CD8-positive, alpha-beta memory T cell (primary cell): Measurements from ENCODE around the gene MRPL14. TPM values are rescaled to one million over a fixed set of nuclear protein-coding genes. Genes with fewer than 3 reads are reported as not detected.

Experiments
- CTCF ChIA-PET: fragments of 350-600 bp; sonication (Branson Sonifier 250); formaldehyde crosslinking; loops from one replicate; lab custom pipeline; 2021; ENCODE audit warnings: antibody characterized with exemption; lab: Charles Lee
- POLR2A ChIA-PET: fragments of 350-600 bp; sonication (Branson Sonifier 250); formaldehyde crosslinking; loops from one replicate; lab custom pipeline; 2021; ENCODE audit warnings: antibody characterized with exemption; lab: Charles Lee
- DNase-seq, 5 donors: peaks; one replicate each; pipeline versions ENCODE4 v3.0.0 to v3.0.0-alpha.2; 2020 to 2022; ENCODE audit warnings: mixed read lengths in 1 of 5
- H3K27ac ChIP-seq: one replicate; pipeline ENCODE4 v1.7.0; 2013; ENCODE audit warnings: low read depth, mild to moderate bottlenecking, low read length, moderate library complexity
- H3K27me3 ChIP-seq: 2 replicates; pipeline ENCODE4 v1.7.0; 2013; ENCODE audit warnings: low read length, mild to moderate bottlenecking; ENCODE audit not compliant: insufficient read depth, poor library complexity, severe bottlenecking
- H3K36me3 ChIP-seq: 2 replicates; pipeline ENCODE4 v1.7.0; 2013; ENCODE audit warnings: mild to moderate bottlenecking, low read length, moderate library complexity; ENCODE audit not compliant: insufficient read depth
- H3K4me1 ChIP-seq: 2 replicates; pipeline ENCODE4 v1.7.0; 2013; ENCODE audit warnings: mild to moderate bottlenecking, low read length, moderate library complexity; ENCODE audit not compliant: insufficient read depth
- H3K4me3 ChIP-seq: 2 replicates; pipeline ENCODE4 v1.7.0; 2013; ENCODE audit warnings: mild to moderate bottlenecking, low read length
- H3K9me3 ChIP-seq: 2 replicates; pipeline ENCODE4 v1.7.0; 2013; ENCODE audit warnings: mild to moderate bottlenecking, low read length
- H3K27ac Mint-ChIP-seq, 8 donors: one replicate each; pipeline ENCODE4 v1.8.0; 2020 to 2021; ENCODE audit warnings: mixed read lengths in 8 of 8, mild to moderate bottlenecking in 6 of 8, inconsistent platforms in 3 of 8, moderate library complexity in 3 of 8
- H3K27me3 Mint-ChIP-seq, 2 donors: one replicate each; pipeline ENCODE4 v1.8.0; 2020 to 2021; ENCODE audit warnings: mixed read lengths in 2 of 2, mild to moderate bottlenecking in 1 of 2, moderate library complexity in 1 of 2
- H3K36me3 Mint-ChIP-seq, 3 donors: one replicate each; pipeline ENCODE4 v1.8.0; 2020 to 2021; ENCODE audit warnings: mixed read lengths in 3 of 3, inconsistent platforms in 1 of 3, mild to moderate bottlenecking in 1 of 3
- H3K4me1 Mint-ChIP-seq, 3 donors: one replicate each; pipeline ENCODE4 v1.8.0; 2020 to 2021; ENCODE audit warnings: mixed read lengths in 3 of 3, inconsistent platforms in 1 of 3, mild to moderate bottlenecking in 1 of 3
- H3K4me3 Mint-ChIP-seq, 7 donors: one replicate each; pipeline ENCODE4 v1.8.0; 2020 to 2021; ENCODE audit warnings: mixed read lengths in 7 of 7, mild to moderate bottlenecking in 6 of 7, moderate library complexity in 4 of 7, inconsistent platforms in 2 of 7
- H3K9me3 Mint-ChIP-seq, 5 donors: one replicate each; pipeline ENCODE4 v1.8.0; 2020 to 2022; ENCODE audit warnings: mixed read lengths in 5 of 5, mild to moderate bottlenecking in 3 of 5, moderate library complexity in 2 of 5, inconsistent platforms in 1 of 5
- polyA plus RNA-seq: library from polyadenylated mRNA; unstranded; fragments of 300-500 nt; fragmentation: Illumina TruSeq; gene quantifications from one replicate; pipeline ENCODE4 v1.2.3, GENCODE V29; 2021
- total RNA-seq, 2 experiments: library from RNA; stranded (reverse); gene quantifications; one replicate each; pipeline ENCODE4 v1.2.3, GENCODE V29; 2021

Gene MRPL14
- total and polyA plus RNA-seq, 3 experiments from 2014 or later, result 48.5 to 108 (median 48.7) TPM

DNA sequence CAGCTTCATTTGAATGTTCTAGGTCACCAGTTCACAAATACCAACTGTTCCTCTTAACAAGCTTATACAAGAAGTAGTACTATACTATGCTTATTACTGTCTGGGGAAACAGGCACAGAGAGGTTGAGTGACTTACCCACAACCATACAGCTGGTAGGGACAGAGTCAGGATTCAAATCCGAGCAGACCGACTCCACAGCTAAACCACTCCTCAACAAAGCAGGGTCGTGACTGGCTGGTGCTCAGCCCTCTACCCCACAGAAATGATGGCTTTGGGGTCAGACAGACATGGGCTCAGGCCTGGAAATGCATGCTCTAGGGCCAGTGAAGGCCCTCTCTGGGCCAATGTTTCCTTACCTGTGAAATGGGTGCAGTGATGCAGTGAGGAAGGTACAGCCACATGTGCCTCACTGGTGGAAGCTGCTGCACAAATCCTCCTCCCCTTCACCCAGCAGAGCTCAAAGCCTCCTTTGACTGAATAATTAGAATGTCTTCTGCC, 63.6 kb downstream of the MRPL14 start:
- DNase-seq, result no peak
- CTCF ChIA-PET, result interaction anchor here (1.0 to 2.5 kb wide), 3 partner anchors 10 to 294 kb away, joined by 3 to 9 read pairs (median 3); partner anchors contain the start of gene VEGFA
- peak overlapping the region; percentile 86 for H3K27ac ChIP-seq
- no peaks in the 10 kb centered on the region for H3K4me1 ChIP-seq
- peaks cover 2 to 12% of the 10 kb centered on the region in 2 donors for H3K27me3 Mint-ChIP-seq
- H3K27ac Mint-ChIP-seq, result no peak overlapping the region
- peaks cover 0 to 3% (median 0%) of the 10 kb centered on the region in 5 donors for H3K9me3 Mint-ChIP-seq
- H3K4me3 Mint-ChIP-seq, result no peak overlapping the region
- no peak overlapping the region for H3K4me3 ChIP-seq
- POLR2A ChIA-PET, result no interaction called here
- no peaks in the 10 kb centered on the region for H3K36me3 Mint-ChIP-seq
- no peaks in the 10 kb centered on the region for H3K9me3 ChIP-seq
- no peaks in the 10 kb centered on the region for H3K36me3 ChIP-seq
- H3K4me1 Mint-ChIP-seq, result no peaks in the 10 kb centered on the region
- no peaks in the 10 kb centered on the region for H3K27me3 ChIP-seq

Other genes with a start within 250 kb of the MRPL14 start
- 10 to 100 TPM; 18.4 to 20.3 TPM for gene TMEM63B, start 102 bp upstream of the MRPL14 start, total RNA-seq
- gene TMEM63B, start 102 bp upstream of the MRPL14 start, polyA plus RNA-seq, result 1.9 TPM
- not detected for gene CAPN11, start 31.4 kb upstream of the MRPL14 start, total RNA-seq
- gene CAPN11, start 31.4 kb upstream of the MRPL14 start, polyA plus RNA-seq, result not detected
- not detected for gene MYMX, start 89.5 kb upstream of the MRPL14 start, total RNA-seq
- not detected for gene MYMX, start 89.5 kb upstream of the MRPL14 start, polyA plus RNA-seq
- 100 to 1,000 TPM; 116 TPM for gene SLC29A1, start 96.1 kb upstream of the MRPL14 start, total RNA-seq
- gene SLC29A1, start 96.1 kb upstream of the MRPL14 start, polyA plus RNA-seq, result 3.6 TPM
- 1,000 to 10,000 TPM; 2,387 to 2,400 TPM for gene HSP90AB1, start 119.6 kb upstream of the MRPL14 start, total RNA-seq
- 460 TPM for gene HSP90AB1, start 119.6 kb upstream of the MRPL14 start, polyA plus RNA-seq
- 10 to 100 TPM; 34.8 to 35.7 TPM for gene SLC35B2, start 130.1 kb upstream of the MRPL14 start, total RNA-seq
- 49.0 TPM for gene SLC35B2, start 130.1 kb upstream of the MRPL14 start, polyA plus RNA-seq
- 10 to 100 TPM; 33.1 to 34.3 TPM for gene NFKBIE, start 138.1 kb upstream of the MRPL14 start, total RNA-seq
- gene NFKBIE, start 138.1 kb upstream of the MRPL14 start, polyA plus RNA-seq, result 5.3 TPM
- gene TMEM151B, start 143.0 kb upstream of the MRPL14 start, total RNA-seq, result not detected
- not detected for gene TMEM151B, start 143.0 kb upstream of the MRPL14 start, polyA plus RNA-seq
- 10 to 100 TPM; 25.8 to 27.7 TPM for gene AARS2, start 185.9 kb upstream of the MRPL14 start, total RNA-seq
- 10.4 TPM for gene AARS2, start 185.9 kb upstream of the MRPL14 start, polyA plus RNA-seq
- gene SPATS1, start 215.2 kb upstream of the MRPL14 start, total RNA-seq, result not detected
- not detected for gene SPATS1, start 215.2 kb upstream of the MRPL14 start, polyA plus RNA-seq